Glutamatergic neuron (in vitro differentiated cells): ENCODE results near the gene WDR59. TPM values are rescaled to one million over a fixed set of nuclear protein-coding genes. Genes with fewer than 3 reads are reported as not detected.

Source experiments
- DNase-seq: peaks from one replicate; pipeline ENCODE4 v3.0.0; 2022
- H3K27ac Mint-ChIP-seq: one replicate; pipeline ENCODE4 v1.8.0; 2020; ENCODE audit warnings: mild to moderate bottlenecking, mixed read lengths, inconsistent platforms; ENCODE audit not compliant: unreplicated experiment
- H3K27me3 Mint-ChIP-seq: one replicate; pipeline ENCODE4 v1.8.0; 2020; ENCODE audit warnings: mild to moderate bottlenecking, moderate library complexity, mixed read lengths, inconsistent platforms; ENCODE audit not compliant: unreplicated experiment
- H3K36me3 Mint-ChIP-seq: one replicate; pipeline ENCODE4 v1.8.0; 2020; ENCODE audit warnings: mild to moderate bottlenecking, mixed read lengths, inconsistent platforms; ENCODE audit not compliant: unreplicated experiment
- H3K4me1 Mint-ChIP-seq: one replicate; pipeline ENCODE4 v1.8.0; 2020; ENCODE audit warnings: mild to moderate bottlenecking, low read depth, mixed read lengths, inconsistent platforms; ENCODE audit not compliant: unreplicated experiment
- H3K4me3 Mint-ChIP-seq: one replicate; pipeline ENCODE4 v1.8.0; 2020; ENCODE audit warnings: mild to moderate bottlenecking, mixed read lengths, inconsistent platforms; ENCODE audit not compliant: unreplicated experiment
- H3K9me3 Mint-ChIP-seq: one replicate; pipeline ENCODE4 v1.8.0; 2020; ENCODE audit warnings: mild to moderate bottlenecking, moderate library complexity, mixed read lengths, inconsistent platforms; ENCODE audit not compliant: unreplicated experiment
- CTCF ChIP-seq: fragments of 200-600 bp; sonication (generic); IDR thresholded peaks from one replicate; pipeline ENCODE4 v1.5.0; 2021; ENCODE audit not compliant: partially characterized antibody, unreplicated experiment
- total RNA-seq: library from RNA; stranded (reverse); fragmentation: NEBNext Ultra II Directional; extraction: Animal tissue kit (Norgen Biotek cat#: 25700); gene quantifications from one replicate; pipeline ENCODE4 v1.2.1, GENCODE V29; 2021; ENCODE audit not compliant: unreplicated experiment

The WDR59 gene
- total RNA-seq, 1 donor from 2014 or later = 65.9 TPM

GRCh38 chr16:75012380-75013081 is 27.6 kb upstream of the WDR59 start:
- H3K4me3 Mint-ChIP-seq = no peak overlapping the region
- no peaks in the 10 kb centered on the region for H3K9me3 Mint-ChIP-seq
- H3K27ac Mint-ChIP-seq = peak overlapping the region; percentile 59
- TF ChIP-seq CTCF = no peak
- no peak for DNase-seq
- no peaks in the 10 kb centered on the region for H3K36me3 Mint-ChIP-seq
- peaks cover 18% of the 10 kb centered on the region for H3K4me1 Mint-ChIP-seq
- no peaks in the 10 kb centered on the region for H3K27me3 Mint-ChIP-seq

- Mint-ChIP-seq H3K4me3 (no peak overlapping the region), H3K9me3 (peaks cover 1% of the 10 kb centered on the region), H3K4me1 (peaks cover 17% of the 10 kb centered on the region), H3K36me3 (no peaks in the 10 kb centered on the region), H3K27ac (peak overlapping the region; percentile 59), H3K27me3 (no peaks in the 10 kb centered on the region)
- TF ChIP-seq CTCF = no peak
- no peak for DNase-seq
These were observed 26.8 kb upstream of the WDR59 start for GRCh38 chr16:75011634-75012307.

GRCh38 chr16:75010427-75010826 is 25.5 kb upstream of the WDR59 start:
- Mint-ChIP-seq H3K27me3 (no peaks in the 10 kb centered on the region), H3K27ac (no peak overlapping the region), H3K36me3 (no peaks in the 10 kb centered on the region), H3K4me3 (no peak overlapping the region), H3K4me1 (peaks cover 17% of the 10 kb centered on the region), H3K9me3 (peaks cover 1% of the 10 kb centered on the region)
- no peak for DNase-seq
- TF ChIP-seq CTCF = no peak

- Mint-ChIP-seq H3K4me1 (peaks cover 17% of the 10 kb centered on the region), H3K27me3 (peaks cover 1% of the 10 kb centered on the region), H3K36me3 (no peaks in the 10 kb centered on the region), H3K4me3 (no peak overlapping the region), H3K9me3 (peaks cover 1% of the 10 kb centered on the region), H3K27ac (no peak overlapping the region)
- DNase-seq = no peak
- no peak for TF ChIP-seq CTCF
These were observed 22.5 kb upstream of the WDR59 start for GRCh38 chr16:75007443-75007842.

- Mint-ChIP-seq H3K27me3 (peaks cover 4% of the 10 kb centered on the region), H3K9me3 (peaks cover 4% of the 10 kb centered on the region), H3K27ac (no peak overlapping the region), H3K36me3 (no peaks in the 10 kb centered on the region), H3K4me1 (peaks cover 15% of the 10 kb centered on the region), H3K4me3 (no peak overlapping the region)
- DNase-seq = no peak
- no peak for TF ChIP-seq CTCF
These were observed 20.8 kb upstream of the WDR59 start for GRCh38 chr16:75005697-75006096.
